Choroid plexus epithelial cell (primary cell): ENCODE data around the gene PDLIM7.
A peak's percentile ranks its signal among the peaks of the same experiment; 100 is the strongest.

Experiments
- DNase-seq: peaks from one replicate; pipeline ENCODE4 v3.0.0-alpha.2; 2010; ENCODE audit warnings: low read depth
- H3K4me3 ChIP-seq: 2 replicates; pipeline ENCODE4 v1.5.1; 2011; ENCODE audit warnings: low read depth, mild to moderate bottlenecking, control low read depth, low read length, moderate library complexity
- CTCF ChIP-seq: conservative IDR thresholded peaks from 2 replicates; pipeline ENCODE4 v1.5.1; 2011; ENCODE audit warnings: low read depth, mild to moderate bottlenecking, control low read depth, inconsistent platforms, low read length, moderate library complexity

PDLIM7 gene

GRCh38 chr5:177448244-177448950 is 49.0 kb downstream of the PDLIM7 start:
- no peak for DNase-seq
- no peak overlapping the region for H3K4me3 ChIP-seq
- TF ChIP-seq CTCF: no peak

- DNase-seq: no peak
- no peak for TF ChIP-seq CTCF
- peak overlapping the region; percentile 24 for H3K4me3 ChIP-seq
Measured at GRCh38 chr5:177447611-177448243, 49.7 kb downstream of the PDLIM7 start.

GRCh38 chr5:177447066-177447610 is 50.3 kb downstream of the PDLIM7 start:
- peak overlapping the region; percentile 64 for H3K4me3 ChIP-seq
- DNase-seq: peak; percentile 42
- TF ChIP-seq CTCF: no peak

GRCh38 chr5:177446200-177447065 is 51.0 kb downstream of the PDLIM7 start, which contains the start of gene PRR7:
Gene PRR7, plus strand, starts transcription at chr5:177446814. Its CDS starts 8,254 bp downstream, at chr5:177455068.
- TF ChIP-seq CTCF: no peak
- peak; percentile 55 for DNase-seq
- peak within 1 kb of the TSS; percentile 64 for H3K4me3 ChIP-seq

- no peak for TF ChIP-seq CTCF
- H3K4me3 ChIP-seq: peak overlapping the region; percentile 64
- DNase-seq: no peak
Measured at GRCh38 chr5:177445917-177446199, 51.5 kb downstream of the PDLIM7 start.

GRCh38 chr5:177445052-177445916 is 52.1 kb downstream of the PDLIM7 start:
- DNase-seq: no peak
- no peak overlapping the region for H3K4me3 ChIP-seq
- no peak for TF ChIP-seq CTCF
